Chondrocyte (in vitro differentiated cells): ENCODE data around the gene PPM1G. TPM values are rescaled to one million over a fixed set of nuclear protein-coding genes. Genes with fewer than 3 reads are reported as not detected.

Experiments used
- DNase-seq: peaks from one replicate; pipeline ENCODE4 v3.0.0; 2021; ENCODE audit warnings: mixed read lengths, low spot score
- H3K27ac Mint-ChIP-seq: one replicate; pipeline ENCODE4 v1.8.0; 2021; ENCODE audit warnings: mild to moderate bottlenecking, moderate library complexity, mixed read lengths; ENCODE audit not compliant: unreplicated experiment
- H3K27me3 Mint-ChIP-seq: 2 replicates; pipeline ENCODE4 v1.8.0; 2021; ENCODE audit warnings: low read depth, mixed read lengths
- H3K36me3 Mint-ChIP-seq: 2 replicates; pipeline ENCODE4 v1.8.0; 2021; ENCODE audit warnings: low read depth, mixed read lengths
- H3K4me1 Mint-ChIP-seq: 2 replicates; pipeline ENCODE4 v1.8.0; 2021; ENCODE audit warnings: low read depth, mild to moderate bottlenecking, mixed read lengths
- H3K4me3 Mint-ChIP-seq: one replicate; pipeline ENCODE4 v1.8.0; 2021; ENCODE audit warnings: mild to moderate bottlenecking, moderate library complexity, mixed read lengths; ENCODE audit not compliant: unreplicated experiment
- H3K9me3 Mint-ChIP-seq: 2 replicates; pipeline ENCODE4 v1.8.0; 2021; ENCODE audit warnings: low read depth, mixed read lengths
- CTCF ChIP-seq: fragments of 200-600 bp; sonication (generic); IDR thresholded peaks from 2 replicates; pipeline ENCODE4 v1.5.0; 2021; ENCODE audit warnings: antibody characterized with exemption, mild to moderate bottlenecking, moderate library complexity
- total RNA-seq: library from RNA; stranded (reverse); gene quantifications from 3 replicates; pipeline ENCODE4 v1.2.1, GENCODE V29; 2021

PPM1G gene
- total RNA-seq, 1 donor from 2014 or later, result 55.7 TPM

GRCh38 chr2:27370816-27371620 lies 38.4 kb downstream of the PPM1G start:
- Mint-ChIP-seq H3K27me3 (no peaks in the 10 kb centered on the region), H3K36me3 (peaks cover 35% of the 10 kb centered on the region), H3K27ac (peak overlapping the region; percentile 99), H3K4me3 (peak overlapping the region; percentile 90), H3K9me3 (no peaks in the 10 kb centered on the region), H3K4me1 (peaks cover 31% of the 10 kb centered on the region)
- TF ChIP-seq CTCF, result no peak
- DNase-seq, result no peak

GRCh38 chr2:27370026-27370815 lies 39.2 kb downstream of the PPM1G start, which contains the start of the genes EIF2B4 and SNX17:
Gene EIF2B4 (minus strand): TSS chr2:27370338. CDS start chr2:27370314, 24 bp downstream.
Gene SNX17 (plus strand): TSS chr2:27370616. CDS start chr2:27370744, 128 bp downstream.
- peak within 1 kb of the TSS; percentile 99 for H3K27ac Mint-ChIP-seq
- peak; percentile 99 for DNase-seq
- peak within 1 kb of the TSS; percentile 90 for H3K4me3 Mint-ChIP-seq
- no peaks in the 10 kb centered on the region for H3K9me3 Mint-ChIP-seq
- TF ChIP-seq CTCF, result peak; percentile 88
- no peaks in the 10 kb centered on the region for H3K27me3 Mint-ChIP-seq
- peaks cover 31% of the 10 kb centered on the region for H3K4me1 Mint-ChIP-seq
- peaks cover 33% of the 10 kb centered on the region for H3K36me3 Mint-ChIP-seq

DNA sequence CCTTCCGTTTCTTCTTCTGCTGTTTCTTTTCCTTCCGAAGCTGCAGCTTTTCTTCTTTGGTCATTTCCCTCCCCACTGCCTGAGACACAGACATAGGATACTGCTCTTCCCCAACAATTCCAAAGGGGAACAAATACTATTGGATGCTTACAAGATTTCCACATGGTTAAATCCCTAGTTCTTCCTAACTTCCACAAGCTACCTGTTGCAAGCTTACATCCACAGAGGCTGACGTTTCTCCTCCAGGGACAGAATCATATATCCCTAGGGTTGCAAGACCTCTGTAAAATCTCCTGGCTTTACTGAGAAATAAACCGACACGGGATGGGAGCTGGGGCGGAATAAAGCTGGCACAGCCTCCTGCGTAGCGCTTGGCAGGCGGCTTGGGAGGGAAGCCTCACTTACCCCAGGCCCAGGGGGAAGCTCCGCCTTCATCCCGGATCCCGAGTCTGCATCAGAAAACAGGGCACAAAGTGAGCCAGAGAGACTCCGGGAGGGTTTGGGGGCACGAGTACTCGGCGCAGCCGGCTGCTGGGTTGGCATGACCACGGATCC lies 39.8 kb downstream of the PPM1G start:
- no peak for TF ChIP-seq CTCF

DNA sequence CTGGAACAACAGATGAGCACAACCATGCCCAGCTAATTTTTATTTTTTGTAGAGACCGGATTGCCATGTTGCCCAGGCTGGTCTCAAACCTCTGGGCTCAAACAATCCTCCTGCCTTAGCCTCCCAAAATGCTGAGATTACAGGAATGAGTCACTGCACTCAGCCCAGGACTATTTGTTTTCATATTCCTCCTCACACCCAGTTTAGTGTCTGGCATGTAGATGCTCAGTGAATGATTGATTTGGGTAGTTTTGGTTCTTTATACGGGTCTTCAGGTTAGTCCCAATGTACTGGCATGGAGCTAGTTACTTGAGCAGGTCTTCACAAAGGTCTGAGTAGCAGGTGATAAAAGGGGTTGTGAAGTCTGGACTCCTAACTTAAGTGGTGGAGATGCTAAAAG lies 45.5 kb downstream of the PPM1G start:
- TF ChIP-seq CTCF, result no peak
- peaks cover 24% of the 10 kb centered on the region for H3K36me3 Mint-ChIP-seq
- no peaks in the 10 kb centered on the region for H3K27me3 Mint-ChIP-seq
- peak overlapping the region; percentile 32 for H3K27ac Mint-ChIP-seq
- H3K9me3 Mint-ChIP-seq, result no peaks in the 10 kb centered on the region
- H3K4me1 Mint-ChIP-seq, result peaks cover 5% of the 10 kb centered on the region
- no peak overlapping the region for H3K4me3 Mint-ChIP-seq
- no peak for DNase-seq

More for the DNA sequence above, 39.8 kb downstream of the PPM1G start:
- H3K27ac Mint-ChIP-seq, result peak overlapping the region; percentile 99
- peaks cover 31% of the 10 kb centered on the region for H3K4me1 Mint-ChIP-seq
- no peaks in the 10 kb centered on the region for H3K27me3 Mint-ChIP-seq
- no peak for DNase-seq
- peaks cover 30% of the 10 kb centered on the region for H3K36me3 Mint-ChIP-seq
- H3K4me3 Mint-ChIP-seq, result peak overlapping the region; percentile 90
- H3K9me3 Mint-ChIP-seq, result no peaks in the 10 kb centered on the region
